Tibial artery (tissue), 4 donors: ENCODE results near the gene NHLH1.

ENCODE experiments used
- DNase-seq, 2 donors: peaks; one replicate each; pipeline ENCODE4 v3.0.0-alpha.2; 2019
- H3K27ac ChIP-seq, 2 donors: fragments of 200-600 bp; sonication (generic) in 1 of 2; 1 replicate in 1 of 2; 2 replicates in 1 of 2; pipeline ENCODE4 v1.5.1; 2018 to 2019; ENCODE audit warnings: mild to moderate bottlenecking in 1 of 2
- H3K27me3 ChIP-seq, 2 donors: fragments of 200-600 bp; sonication (generic) in 1 of 2; one replicate each; pipeline versions ENCODE4 v1.5.1 to v1.6.0; 2016 to 2019
- H3K36me3 ChIP-seq, 3 donors: fragments of 200-600 bp; sonication (generic) in 2 of 3; one replicate each; pipeline ENCODE4 v1.5.1; 2016 to 2019; ENCODE audit warnings: mild to moderate bottlenecking in 2 of 3
- H3K4me1 ChIP-seq, 4 donors: fragments of 200-600 bp; sonication (generic) in 2 of 4; 1 replicate in 3 of 4; 2 replicates in 1 of 4; pipeline ENCODE4 v1.5.1; 2016 to 2019
- H3K4me3 ChIP-seq, 2 donors: fragments of 200-600 bp; sonication (generic) in 1 of 2; 1 replicate in 1 of 2; 2 replicates in 1 of 2; pipeline ENCODE4 v1.5.1; 2018 to 2019; ENCODE audit warnings: mild to moderate bottlenecking in 2 of 2
- H3K9me3 ChIP-seq, 3 donors: fragments of 200-600 bp; sonication (generic) in 1 of 3; one replicate each; pipeline ENCODE4 v1.5.1; 2016 to 2019
- intact Hi-C: fragments of 100-400 bp; cut with DNase I; formaldehyde crosslinking; loops from one replicate; pipeline ENCODE4 v1.15.0; 2023; ENCODE audit warnings: low total_unique reads
- TF ChIP-seq, protein P1 (sequence below), 2 experiments: fragments of 200-600 bp in 1 of 2; fragments of 450-650 bp in 1 of 2; IDR thresholded peaks; one replicate each; pipeline ENCODE4 v1.5.1; 2017 to 2019; ENCODE audit warnings: antibody characterized with exemption in 2 of 2, mild to moderate bottlenecking in 1 of 2, moderate library complexity in 1 of 2

The NHLH1 gene

DNA sequence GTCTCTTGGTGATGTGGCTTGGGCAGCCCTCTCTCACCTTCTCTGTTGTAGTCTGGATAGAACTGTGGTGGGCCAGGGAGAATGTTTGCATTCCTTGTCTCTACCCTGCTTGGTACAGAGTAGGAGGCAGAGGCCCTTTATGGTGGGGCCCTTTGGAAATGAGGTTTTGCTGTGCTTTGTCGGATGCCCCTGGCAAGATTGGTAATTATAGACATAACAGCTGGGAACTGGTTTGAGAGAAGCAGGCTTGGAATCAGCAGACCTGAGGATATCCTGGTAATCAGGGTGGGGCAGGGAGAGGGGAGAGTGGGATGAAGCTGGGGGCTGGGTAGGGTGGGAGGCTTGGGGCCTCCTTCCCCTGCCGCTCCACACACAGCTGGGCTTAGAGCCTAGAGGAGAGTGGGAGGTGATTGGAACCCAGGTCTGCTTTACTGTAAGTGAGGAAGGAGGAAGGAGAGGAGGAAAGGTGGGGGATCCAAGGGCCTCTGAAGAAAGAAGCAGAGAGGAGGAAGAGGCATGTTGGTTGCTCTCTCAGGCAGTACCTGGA, 38.5 kb downstream of the NHLH1 start:
- H3K27ac ChIP-seq, result no peak overlapping the region
- H3K4me1 ChIP-seq, result peaks cover 0 to 16% (median 8%) of the 10 kb centered on the region in 4 donors
- no peaks in the 10 kb centered on the region for H3K36me3 ChIP-seq
- H3K27me3 ChIP-seq, result peaks cover 0 to 35% of the 10 kb centered on the region in 2 donors
- TF ChIP-seq, protein P1, sequence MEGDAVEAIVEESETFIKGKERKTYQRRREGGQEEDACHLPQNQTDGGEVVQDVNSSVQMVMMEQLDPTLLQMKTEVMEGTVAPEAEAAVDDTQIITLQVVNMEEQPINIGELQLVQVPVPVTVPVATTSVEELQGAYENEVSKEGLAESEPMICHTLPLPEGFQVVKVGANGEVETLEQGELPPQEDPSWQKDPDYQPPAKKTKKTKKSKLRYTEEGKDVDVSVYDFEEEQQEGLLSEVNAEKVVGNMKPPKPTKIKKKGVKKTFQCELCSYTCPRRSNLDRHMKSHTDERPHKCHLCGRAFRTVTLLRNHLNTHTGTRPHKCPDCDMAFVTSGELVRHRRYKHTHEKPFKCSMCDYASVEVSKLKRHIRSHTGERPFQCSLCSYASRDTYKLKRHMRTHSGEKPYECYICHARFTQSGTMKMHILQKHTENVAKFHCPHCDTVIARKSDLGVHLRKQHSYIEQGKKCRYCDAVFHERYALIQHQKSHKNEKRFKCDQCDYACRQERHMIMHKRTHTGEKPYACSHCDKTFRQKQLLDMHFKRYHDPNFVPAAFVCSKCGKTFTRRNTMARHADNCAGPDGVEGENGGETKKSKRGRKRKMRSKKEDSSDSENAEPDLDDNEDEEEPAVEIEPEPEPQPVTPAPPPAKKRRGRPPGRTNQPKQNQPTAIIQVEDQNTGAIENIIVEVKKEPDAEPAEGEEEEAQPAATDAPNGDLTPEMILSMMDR (IDR thresholded peaks at IDR 0.05), result no peak
- no peaks in the 10 kb centered on the region for H3K9me3 ChIP-seq
- intact Hi-C loops, result no loop called here
- DNase-seq, result no peak
- no peak overlapping the region for H3K4me3 ChIP-seq

DNA sequence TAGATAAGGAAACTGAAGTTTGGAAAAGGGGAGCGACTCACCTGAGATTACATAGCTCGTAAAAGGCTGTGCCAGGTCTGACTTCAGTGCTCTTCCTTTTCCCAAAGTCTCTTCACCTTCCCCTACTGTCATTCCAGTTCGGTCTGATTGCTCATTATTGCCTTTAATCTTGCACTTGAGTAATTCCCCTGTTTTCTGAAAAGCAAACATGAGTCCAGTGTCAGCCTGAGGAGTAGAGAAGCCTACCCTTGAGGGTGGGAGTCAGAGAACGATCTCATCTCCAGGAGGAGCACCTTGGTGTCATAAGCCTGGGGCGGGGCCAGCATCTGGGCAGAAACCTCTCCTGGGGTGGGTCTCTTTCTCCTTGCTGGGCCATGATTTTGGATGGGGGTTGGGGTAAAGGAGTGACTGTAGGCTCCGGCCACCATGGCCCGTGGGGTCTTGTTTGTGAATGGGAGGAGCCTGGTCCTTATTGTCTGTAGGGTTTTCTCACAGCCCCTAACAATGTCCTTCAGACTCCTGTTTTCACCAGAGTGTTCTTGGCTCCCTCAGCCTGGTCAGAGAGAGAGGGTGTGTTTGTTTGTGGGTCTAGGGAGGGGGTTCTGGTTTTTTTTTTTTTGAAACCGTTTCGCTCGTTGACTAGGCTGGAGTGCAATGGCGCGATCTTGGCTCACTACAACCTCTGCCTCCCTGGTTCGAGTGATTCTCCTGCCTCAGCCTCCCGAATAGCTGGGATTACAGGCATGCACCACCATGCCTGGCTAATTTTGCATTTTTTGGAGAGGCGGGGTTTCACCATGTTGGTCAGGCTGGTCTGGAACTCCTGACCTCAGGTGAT, 39.5 kb downstream of the NHLH1 start:
- Histone ChIP-seq H3K9me3 (no peaks in the 10 kb centered on the region), H3K27me3 (peaks cover 0 to 25% of the 10 kb centered on the region in 2 donors), H3K4me3 (no peak overlapping the region), H3K36me3 (no peaks in the 10 kb centered on the region), H3K4me1 (peaks cover 0 to 7% (median 0%) of the 10 kb centered on the region in 4 donors), H3K27ac (no peak overlapping the region)
- no peak for DNase-seq
- TF ChIP-seq, protein P1 (IDR thresholded peaks at IDR 0.05), result no peak
- intact Hi-C loops, result no loop called here

DNA sequence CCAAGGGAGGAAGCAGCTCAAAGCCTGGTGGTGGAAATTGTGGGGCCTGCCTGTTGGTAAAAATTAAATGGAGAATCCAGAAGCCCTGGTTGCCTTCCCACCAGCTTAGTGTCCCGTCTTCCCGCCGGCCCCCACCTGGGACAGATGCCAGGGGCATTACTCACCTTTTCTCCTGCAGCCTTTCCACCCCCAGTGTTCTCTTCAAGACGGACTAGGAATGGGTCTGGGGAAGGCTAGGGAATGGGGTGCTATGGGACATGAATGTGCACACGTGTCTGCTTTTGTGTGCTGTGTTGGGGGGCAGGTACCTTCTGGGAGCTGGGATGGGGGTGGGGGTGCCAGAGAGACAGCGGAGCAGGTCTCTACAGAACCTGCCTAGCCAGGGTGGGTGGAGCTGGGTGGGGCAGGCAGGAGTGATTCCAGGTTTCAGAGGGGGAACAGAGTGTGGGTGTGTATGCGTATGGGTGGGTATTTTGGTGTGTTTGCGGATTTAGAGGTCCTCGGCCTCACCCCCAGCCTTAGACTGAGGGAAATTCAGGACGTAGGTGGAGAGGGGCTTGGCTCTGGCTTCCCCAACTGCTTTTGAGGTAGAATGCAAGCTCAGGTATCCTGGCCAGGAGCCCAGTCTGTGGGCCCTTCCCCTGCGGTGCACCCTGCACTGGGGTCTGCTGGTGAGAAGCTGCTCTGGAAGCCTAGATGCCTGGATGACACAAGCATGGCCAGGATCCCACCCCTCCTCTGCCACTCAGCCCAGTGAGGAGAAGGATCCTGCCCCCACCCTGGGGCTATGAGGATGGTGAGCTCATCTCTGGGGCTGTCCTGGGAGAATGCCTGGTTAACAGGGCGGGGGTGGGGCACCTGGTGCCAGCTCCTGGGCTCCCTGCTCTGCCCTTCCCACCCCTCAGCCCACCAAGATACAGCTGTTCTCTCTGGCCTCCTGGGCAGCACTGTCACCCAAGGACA, 41.2 kb downstream of the NHLH1 start:
- H3K36me3 ChIP-seq, result no peaks in the 10 kb centered on the region
- intact Hi-C loops, result no loop called here
- DNase-seq, result no peak
- H3K27me3 ChIP-seq, result peaks cover 0 to 12% of the 10 kb centered on the region in 2 donors
- peaks cover 0 to 4% (median 0%) of the 10 kb centered on the region in 4 donors for H3K4me1 ChIP-seq
- TF ChIP-seq, protein P1 (IDR thresholded peaks at IDR 0.05), result no peak
- H3K9me3 ChIP-seq, result no peaks in the 10 kb centered on the region
- H3K27ac ChIP-seq, result no peak overlapping the region
- H3K4me3 ChIP-seq, result no peak overlapping the region

DNA sequence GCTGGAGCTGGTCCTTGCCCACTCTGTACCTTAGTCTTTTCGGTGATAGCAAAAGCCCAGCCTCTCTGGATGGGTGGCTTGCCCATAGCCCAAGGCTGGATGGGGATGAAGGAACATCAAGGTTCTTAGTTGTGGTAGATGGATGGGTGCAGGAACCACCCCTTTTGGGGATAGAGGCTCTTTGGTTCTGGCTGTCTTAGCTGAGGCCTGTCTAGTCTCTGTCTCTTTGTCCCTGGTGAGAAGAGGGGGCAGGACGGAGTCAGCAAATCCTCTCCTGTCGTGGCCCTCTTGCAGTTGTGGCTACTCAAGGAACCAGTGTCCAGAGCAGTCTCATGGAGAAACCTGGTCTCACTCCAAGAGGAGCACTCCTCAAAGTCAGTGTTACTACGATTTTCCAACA, 42.0 kb downstream of the NHLH1 start:
- H3K4me3 ChIP-seq, result no peak overlapping the region
- TF ChIP-seq, protein P1 (IDR thresholded peaks at IDR 0.05), result no peak
- no peaks in the 10 kb centered on the region for H3K9me3 ChIP-seq
- H3K4me1 ChIP-seq, result peaks cover 0 to 4% (median 0%) of the 10 kb centered on the region in 4 donors
- no peak overlapping the region for H3K27ac ChIP-seq
- H3K36me3 ChIP-seq, result no peaks in the 10 kb centered on the region
- DNase-seq, result no peak
- H3K27me3 ChIP-seq, result peaks cover 0 to 12% of the 10 kb centered on the region in 2 donors
- intact Hi-C loops, result no loop called here

DNA sequence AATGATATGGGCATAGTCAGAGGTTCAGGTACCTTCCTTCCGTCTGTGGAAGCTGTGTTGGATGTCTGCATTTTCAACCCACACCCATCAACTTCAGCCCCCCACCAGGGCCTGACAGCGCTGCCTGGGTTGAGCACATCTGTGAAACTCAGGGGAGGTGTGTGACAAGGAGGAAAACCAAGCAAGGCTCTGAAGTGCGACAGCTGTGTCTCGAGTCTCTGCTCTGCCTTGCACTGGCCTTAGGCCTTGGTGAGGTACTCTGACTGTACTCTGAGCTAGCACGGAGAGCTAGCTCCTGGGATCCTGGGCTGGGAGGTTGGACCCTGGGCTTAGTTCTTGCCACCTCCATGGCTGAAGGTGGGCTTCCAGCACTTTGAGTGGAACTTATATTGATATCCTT, 42.6 kb downstream of the NHLH1 start:
- no peak for DNase-seq
- intact Hi-C loops, result no loop called here
- Histone ChIP-seq H3K9me3 (no peaks in the 10 kb centered on the region), H3K4me3 (no peak overlapping the region), H3K4me1 (peaks cover 0 to 4% (median 0%) of the 10 kb centered on the region in 4 donors), H3K27me3 (peaks cover 0 to 7% of the 10 kb centered on the region in 2 donors), H3K27ac (no peak overlapping the region), H3K36me3 (no peaks in the 10 kb centered on the region)
- TF ChIP-seq, protein P1 (IDR thresholded peaks at IDR 0.05), result no peak
